HG03196 (cell line): ENCODE measurements around the gene TOGARAM2.

ENCODE experiments used
- ATAC-seq: cut with Tn5 transposase; IDR thresholded peaks from one replicate; pipeline ENCODE4 v1.9.1; 2021; ENCODE audit not compliant: unreplicated experiment

TOGARAM2 gene

DNA sequence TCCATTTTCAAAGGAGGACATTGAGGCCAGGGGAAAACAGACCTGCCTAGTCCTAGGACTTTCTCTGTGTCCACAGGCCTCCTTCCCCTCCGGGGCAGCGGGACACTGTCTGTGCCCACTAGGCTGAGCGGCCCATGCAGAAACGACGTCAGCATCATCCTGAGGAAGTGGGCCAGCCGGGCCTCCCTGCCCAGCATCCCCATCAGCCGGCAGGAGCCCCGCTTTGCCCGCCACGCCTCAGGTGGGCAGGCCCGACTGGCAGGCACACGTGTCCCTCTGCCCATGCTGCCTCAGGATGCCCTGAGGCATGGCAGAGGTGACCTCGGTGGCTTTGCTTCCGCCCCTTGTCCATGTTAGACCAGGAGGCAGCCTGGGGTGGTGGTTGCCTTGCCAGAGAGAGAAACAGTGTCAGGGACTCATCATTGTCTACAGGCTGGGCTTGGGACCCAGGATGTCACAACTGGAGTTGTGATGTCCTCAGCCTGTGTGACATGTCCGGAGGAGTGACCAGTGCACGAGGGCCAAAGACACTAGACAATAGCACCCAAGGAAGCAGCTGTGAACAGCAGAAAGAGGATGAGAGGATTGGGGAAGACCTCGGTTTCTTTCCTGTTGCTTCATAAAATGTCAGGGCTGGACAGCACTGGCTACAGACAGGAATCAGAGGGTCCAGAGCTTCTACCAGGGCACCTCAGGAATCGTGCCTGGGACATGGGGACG, 36.8 kb downstream of the TOGARAM2 start:
- no peak for ATAC-seq

DNA sequence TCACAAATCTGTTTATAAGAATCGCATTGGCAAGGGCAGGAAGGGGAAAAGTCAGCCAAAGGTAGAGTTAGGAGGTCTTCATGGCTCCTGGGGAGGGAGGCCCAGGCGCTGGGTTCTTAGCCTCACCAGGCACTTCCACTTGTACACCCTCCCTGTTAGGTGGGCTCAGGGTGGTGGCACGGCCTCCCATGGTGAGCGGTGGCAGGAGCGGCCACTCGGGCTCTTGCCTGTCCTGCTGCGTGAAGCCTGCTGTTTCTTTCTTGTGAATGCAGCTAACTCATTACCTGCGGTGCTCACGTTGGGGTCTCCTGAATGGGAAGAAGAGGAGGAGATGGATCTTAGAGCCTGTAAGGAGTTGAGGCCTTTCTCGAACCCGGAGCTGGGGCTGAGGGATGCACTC, 40.8 kb downstream of the TOGARAM2 start:
- no peak for ATAC-seq

DNA sequence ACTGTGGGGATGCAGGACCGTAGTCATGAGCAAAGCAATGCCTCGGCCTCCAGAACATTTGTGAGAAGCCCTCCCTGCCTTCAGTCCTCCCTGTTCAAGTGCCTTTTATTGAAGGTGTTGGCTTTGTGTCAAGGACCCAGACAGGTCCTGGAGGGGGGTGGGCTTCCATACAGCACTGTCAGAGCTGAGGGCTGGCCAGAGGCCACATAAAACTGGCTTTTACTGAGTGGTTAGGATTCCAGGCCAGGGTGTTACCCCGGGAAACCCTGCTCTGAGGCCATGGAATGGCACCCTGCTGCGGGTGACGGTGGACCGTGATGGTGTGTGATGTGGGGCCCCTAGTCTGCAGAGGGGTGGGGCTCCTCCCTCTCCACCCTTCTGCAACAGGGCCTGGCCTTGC, 41.6 kb downstream of the TOGARAM2 start:
- no peak for ATAC-seq

DNA sequence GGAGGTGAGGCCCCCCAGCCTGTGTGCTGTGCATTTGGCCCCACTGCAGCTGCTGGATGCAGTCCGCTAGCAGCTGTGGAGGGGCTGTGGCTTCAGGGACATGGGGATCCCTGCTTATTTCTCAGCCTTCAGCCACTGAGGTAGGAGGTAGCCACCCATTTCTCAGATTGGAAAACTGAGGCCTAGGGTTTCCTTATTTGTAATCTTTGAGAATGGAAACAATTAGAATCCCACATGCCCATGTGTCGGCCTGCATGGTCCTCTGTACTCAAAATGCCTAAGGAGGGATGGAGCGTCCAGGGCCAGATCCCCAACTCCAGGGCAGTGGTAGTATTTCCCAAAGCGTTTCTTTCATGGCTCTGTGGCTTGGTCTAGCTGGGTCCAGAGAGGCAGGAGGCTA, 42.1 kb downstream of the TOGARAM2 start:
- no peak for ATAC-seq

DNA sequence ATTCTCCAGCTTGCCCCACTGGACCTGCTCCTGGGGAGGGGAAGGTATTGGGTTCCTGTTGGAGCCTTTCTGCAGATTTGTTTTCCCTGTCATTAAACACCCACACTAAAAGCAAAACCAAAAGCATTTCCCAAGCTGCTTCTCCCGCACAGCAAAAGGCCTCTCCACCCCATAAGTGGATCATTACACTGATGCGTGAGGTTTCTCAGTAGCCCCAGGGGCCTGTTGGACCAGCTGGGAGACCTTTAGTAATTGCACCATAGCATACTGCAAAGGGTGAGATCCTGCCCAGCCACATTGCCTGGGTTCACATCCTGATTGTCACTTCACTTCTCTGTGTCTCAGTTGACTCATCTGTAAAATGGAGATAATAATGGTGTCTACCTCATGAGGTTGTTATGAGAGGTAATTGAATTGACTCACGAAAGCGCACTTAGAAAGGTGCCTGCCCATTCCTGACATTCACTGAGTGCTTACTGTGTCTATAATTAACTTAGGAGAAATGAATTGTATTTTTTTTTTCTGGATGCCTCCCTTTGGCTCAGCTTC, 43.9 kb downstream of the TOGARAM2 start:
- no peak for ATAC-seq

DNA sequence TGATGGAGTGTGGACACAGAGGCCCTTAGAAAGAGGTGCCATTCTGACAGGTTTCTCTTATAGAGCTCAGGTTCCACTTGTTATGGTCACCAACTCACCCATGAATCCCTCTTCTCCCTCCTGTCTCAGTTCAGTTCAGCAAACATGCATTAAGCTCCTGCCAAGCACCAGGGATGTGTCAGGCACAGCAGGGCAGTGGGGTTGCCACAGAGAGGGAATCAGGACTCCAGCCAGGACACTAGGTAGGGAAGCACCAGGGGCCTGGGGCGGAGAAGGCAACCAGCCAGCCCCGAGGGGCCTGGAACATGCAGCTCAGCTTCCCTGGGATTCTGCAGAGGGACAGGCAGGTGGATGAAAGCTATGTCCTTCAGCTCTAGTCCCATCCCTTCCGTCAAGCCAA, 44.6 kb downstream of the TOGARAM2 start:
- ATAC-seq = no peak

DNA sequence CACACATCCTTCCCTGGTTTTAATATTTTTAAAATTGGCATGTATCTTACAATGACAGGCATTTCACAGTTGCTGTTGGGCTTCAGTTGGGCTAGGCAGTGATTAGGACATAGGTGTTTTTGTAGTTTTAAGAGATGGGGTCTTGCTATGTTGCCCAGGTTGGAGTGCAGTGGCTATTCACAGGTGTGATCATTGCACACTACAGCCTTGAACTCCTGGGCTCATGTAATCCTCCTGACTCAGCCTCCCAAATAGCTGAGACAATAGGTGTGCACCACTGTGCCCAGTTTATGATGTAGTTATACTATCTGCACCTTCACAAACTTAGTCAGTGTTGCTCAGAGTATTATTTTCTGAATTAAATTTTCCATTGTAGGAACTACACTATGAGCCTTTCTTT, 49.9 kb downstream of the TOGARAM2 start:
- no peak for ATAC-seq

DNA sequence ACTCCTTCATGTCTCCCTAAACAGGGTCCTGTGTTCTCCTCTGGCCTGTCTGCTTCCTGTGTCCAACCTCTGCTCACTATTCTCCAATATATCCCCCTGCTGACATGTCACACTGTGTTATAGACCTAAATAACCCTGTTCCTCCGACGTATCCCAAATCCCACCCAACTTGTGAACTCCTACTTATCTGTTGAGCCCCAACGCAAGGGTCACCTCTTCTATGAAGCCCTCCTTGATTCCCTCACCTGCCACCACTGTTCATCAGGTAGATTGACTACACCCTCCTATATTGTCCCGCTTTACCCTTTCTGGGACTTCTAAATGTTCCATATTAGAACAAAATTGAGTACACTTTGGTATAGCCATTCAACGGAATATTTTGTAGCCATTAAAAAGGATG, 51.1 kb downstream of the TOGARAM2 start:
- ATAC-seq = no peak

DNA sequence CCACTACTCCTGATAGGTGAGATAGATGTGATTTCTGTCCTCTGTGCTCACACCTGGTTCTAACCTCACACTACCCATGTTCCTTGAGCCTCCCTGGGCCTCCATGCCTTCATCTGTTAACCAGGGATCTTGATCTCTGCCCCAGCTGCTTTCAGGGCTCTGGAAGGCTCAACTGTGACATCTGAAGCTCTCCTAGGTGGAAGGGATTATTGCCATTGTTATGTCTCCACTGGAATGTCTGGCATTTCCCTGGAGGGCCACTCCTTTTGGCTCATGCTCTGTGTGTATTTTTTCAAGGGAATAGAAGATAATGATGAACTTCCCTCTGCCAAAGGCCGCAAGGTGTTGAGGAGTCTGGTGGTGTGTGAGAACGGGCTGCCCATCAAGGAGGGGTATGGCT, 52.1 kb downstream of the TOGARAM2 start:
- no peak for ATAC-seq

DNA sequence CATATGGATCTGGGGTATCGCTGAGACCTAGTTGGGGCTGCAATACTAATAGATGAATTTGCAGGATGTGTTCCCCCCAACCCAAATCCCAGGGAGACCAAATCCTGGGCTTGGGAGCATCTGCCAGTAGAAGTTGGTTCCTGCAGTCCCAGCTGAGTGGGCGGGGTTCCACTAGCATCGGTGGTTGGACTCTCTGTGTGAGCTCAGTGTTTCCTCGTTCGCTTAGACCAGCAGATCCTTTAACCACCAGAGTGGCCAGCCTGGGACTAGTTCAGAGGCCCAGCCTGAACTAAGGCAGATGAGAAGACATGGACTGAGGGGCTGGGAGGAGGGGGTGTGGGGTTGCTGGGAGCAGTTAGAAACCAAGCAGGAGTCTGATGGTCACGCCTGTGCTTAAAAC, 52.6 kb downstream of the TOGARAM2 start:
- no peak for ATAC-seq

DNA sequence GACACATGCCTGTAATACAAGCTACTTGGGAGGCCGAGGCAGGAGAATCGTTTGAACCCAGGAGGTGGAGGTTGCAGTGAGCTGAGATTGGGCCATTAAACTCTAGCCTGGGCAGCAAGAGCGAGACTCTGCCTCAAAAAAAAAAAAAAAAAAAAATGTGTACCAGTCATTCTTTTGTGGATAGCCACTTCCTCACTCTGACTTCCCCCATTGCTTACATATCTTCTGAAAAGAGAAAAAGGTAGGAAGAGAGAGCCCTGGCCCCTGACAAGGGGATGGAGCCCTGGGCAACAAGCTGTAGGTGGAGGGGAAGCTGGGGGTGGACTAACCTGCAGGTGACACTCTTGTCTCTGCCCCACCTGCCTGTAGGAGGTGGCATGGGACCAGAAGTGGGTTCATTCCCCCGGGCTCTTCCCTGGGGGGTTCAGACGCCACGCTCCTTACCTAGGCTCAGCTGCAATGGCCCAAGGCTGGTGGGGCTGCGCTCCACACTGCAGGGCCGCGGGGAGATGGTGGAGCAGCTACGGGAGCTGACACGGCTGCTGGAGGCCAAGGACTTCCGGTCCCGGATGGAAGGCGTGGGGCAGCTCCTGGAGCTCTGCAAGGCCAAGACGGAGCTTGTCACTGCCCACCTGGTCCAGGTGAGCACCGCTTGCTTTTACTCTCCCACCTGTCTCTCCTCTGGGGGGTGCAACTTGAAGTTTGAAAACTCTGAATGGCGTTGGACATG, 54.1 kb downstream of the TOGARAM2 start:
- no peak for ATAC-seq

DNA sequence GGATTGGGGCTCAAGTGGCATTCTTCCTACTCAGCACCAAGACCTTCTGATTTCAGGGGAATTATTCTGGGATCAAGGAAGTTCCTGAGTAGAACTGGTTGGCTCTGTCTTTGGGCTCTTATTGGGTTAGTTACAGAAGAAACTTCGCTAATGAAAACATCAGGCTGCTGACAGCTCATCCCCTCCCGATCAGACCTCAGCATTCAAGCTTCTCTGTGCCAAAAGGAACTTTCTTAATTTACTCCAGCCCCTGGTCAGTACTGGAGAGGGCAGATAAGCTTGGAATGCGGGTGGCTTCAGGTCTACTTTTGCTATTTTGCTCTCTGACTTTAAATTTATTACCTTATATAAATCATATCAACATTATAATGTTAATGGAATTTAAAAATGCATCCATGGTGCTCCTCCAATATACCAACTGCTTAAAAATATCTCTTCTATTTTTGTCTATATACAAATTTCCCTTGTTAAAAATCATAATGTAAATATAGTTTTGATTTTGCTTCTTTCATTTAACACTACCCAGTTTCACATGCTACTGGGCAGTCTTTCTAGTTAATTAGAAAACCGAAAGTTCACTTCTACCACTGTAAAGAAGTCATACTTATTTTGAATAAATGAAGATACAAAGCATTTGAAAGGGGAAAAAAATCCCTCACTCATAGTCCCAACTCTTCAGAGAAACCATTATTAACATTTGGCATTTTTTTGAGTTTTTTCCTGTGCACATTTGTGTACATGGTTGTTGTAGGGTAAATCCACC, 58.8 kb downstream of the TOGARAM2 start:
- peak; percentile 57 for ATAC-seq

DNA sequence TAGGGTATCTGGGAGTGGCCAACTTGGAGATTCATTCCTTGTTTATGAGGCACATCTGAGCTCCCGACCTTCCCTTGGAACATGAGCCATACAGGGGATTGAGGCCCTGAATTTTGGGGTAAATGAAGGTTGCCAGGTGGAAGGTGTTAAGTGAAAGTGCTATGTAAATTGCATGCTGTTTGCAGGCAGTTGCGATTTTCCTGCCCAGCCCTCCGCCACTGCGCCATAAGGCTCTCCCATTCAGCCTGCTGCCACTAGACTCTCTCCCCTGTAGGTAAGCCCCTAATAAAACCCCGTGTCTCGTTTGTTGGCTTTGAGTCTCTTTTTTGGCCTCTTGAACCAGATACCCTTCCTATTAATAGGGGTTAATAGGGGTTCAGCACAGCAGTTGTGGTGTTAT, 59.5 kb downstream of the TOGARAM2 start:
- ATAC-seq = no peak

DNA sequence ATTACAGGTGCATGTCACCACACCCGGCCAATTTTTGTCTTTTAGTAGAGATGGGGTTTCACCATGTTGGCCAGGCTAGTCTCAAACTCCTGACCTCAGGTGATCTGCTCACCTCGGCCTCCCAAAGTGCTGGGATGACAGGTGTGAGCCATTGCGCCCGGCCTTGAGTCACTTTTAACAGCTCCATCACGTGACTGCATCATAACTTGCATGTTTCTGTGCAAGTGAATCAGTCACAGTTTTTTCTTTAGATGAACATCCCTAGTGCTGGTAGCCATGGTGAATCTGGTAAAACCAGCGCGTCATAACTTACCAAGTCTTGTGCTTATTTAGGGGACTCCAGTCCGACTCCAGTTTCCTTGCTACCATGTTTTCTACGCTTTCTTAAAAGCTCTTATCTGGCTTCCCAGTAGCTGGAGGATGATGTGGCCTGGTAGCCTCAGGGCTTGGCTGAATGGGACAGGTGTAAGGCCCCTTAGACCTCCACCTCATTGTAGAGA, 60.1 kb downstream of the TOGARAM2 start:
- ATAC-seq = no peak

DNA sequence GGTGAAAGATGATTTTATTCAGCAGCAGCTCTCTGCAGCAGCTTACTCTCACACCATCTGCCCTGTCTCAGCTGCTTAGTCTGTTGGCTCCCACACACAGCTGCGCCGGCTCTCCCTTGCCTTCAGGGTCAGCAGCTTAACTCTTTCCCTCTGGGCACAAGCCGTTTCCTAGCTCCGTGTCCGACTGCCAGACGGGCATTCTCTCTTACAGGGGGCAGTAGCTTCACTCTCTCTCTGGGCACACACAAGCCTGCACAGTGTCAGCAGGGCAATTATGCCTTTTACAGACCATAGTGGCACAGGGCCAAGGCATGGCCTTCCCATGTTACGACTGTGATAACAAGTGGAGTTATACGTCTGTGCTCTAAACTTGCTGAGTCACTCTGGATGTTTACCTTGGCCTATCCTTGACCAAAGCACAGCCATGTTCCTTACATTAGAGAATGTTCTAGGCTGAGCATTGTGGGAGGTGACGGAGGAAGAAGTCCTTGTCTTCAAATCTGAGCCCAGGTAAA, 61.5 kb downstream of the TOGARAM2 start:
- no peak for ATAC-seq

DNA sequence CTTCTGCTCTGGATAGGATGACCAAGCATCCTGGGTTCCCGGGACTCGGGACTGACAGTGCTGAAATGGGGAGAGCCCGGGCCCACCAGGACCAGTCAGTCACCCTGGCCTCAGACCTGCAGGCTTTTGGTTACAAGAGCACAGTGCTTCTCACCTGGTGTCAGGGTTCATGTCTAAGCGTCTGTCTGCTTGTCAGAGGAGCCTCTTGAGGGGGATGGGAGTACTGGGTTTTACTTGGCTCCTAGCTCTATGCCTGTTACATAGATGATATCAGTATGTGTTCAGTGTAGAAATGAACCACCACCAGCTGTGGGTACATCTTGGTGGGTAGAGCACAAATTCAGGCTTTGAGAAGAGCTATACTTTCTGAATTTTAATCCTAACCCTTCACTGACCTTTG, 63.4 kb downstream of the TOGARAM2 start:
- ATAC-seq = no peak

DNA sequence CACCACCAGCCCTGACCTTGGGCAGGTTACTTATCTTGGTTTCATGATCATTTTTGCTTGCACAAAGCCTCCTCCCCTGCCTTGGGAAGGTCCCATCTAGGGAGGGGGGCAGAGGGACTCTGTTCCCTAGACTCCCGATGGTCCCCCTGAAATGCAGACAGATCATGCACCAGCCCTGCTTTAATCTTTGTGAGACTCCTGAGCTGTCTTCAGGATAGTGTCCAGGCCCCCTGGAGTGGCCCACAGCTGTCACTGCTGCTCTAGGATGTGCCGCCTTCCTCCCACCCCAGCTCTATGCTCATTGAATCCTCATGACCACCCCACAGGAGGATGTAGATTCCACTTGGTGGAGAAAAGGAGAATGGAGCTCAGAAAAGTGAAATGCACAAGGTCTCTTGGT, 65.2 kb downstream of the TOGARAM2 start:
- no peak for ATAC-seq

DNA sequence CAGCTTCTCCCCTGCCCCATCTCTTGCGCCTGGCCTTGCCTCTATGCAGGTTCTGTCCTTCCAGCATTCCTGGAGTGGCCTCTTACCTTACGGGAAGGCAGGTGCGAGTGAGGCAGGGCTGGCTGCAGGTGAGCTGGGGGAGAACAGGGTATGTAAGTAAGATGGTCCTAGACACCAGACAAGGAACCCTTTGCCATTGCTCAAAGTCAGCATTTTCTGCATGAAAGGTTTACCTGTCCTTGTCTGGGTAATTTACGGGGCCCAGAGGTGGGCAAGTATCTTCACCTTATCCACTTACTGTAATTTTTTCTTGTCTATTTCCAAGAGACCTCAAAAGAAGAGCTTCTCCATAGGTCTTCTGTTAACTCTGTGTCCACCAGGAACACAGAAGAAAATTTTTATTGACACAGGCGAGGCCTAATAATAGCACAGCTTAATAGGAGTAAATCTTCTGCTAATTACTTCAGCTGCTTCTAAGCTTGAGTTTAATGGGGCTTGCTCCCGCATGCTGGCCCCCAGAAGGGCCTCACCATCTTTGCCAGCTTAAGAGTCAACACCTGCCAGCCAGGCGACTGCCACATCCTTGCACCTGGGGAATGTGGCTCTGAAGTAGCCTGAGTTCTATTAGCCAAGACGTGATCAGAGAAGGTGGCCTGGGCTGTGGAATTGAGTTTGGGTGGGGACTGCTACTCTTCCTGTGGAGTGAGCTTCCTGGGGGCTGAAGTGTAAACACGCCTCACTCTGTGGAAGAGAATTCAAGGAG, 66.2 kb downstream of the TOGARAM2 start:
- ATAC-seq = no peak

DNA sequence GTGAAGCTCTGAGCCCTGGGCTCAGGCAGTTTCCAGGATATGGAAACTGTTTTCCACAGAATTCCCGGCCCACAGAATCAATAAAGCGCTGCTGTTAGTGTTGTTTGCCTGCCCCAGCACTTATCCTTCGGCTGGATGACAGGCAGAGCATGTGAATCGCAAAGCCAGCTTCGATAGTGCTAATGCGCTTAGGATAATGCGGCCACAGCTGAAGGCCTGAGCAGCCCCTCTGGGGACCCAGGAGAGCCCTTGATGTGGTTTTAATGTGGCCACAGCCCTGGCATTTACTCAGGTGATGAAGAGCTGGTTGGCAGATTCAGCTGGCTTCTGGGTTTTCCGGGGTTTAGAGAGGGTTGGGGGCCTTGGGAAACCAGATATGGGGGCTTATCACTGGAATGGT, 69.5 kb downstream of the TOGARAM2 start:
- ATAC-seq = no peak

DNA sequence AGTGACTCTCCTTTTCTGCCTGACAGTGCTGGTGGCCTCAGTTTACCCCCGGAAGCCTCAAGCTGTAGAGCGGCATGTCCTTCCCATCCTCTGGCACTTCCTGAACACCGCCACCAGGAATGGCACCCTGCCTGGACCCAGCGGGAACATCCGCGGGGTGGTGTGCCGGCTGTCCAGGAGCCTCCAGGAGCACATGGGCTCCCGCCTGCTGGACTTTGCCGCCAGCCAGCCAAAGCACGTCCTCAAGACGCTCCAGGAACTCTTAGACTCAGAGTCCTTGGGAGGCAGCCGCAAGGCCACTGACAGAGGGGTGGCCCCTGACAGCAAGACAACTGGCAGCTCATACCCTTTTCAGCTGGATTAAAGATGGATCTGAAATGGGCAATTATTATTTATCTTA, 70.6 kb downstream of the TOGARAM2 start:
- ATAC-seq = no peak

DNA sequence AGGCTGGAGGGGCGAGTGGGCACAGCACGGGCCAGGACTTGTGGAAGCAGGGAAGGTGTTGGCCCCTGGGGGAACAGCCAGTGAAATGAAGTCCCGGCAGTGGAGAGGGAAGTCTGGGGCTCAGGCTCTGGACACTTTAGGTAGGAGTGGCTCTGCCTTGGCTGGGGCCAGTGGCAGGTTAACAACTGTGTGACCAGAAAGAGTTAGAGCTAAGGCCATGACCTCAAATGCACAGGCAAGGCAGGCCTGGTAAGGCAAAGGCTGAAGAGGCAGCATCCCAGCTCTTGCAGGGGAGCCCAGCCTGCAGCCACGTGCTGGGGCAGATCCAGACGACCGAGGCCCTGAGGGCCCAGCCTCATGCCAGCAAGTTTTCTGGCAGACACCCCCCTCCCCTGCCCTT, 71.7 kb downstream of the TOGARAM2 start:
- ATAC-seq = no peak
